Measurements from ENCODE around the gene ROR2. TPM values are rescaled to one million over a fixed set of nuclear protein-coding genes. Genes with fewer than 3 reads are reported as not detected.
A peak's percentile ranks its signal among the peaks of the same experiment; 100 is the strongest.

ROR2 gene
- total and polyA plus RNA-seq, 2 of the 8 experiments (the other 6 are each of a cell fraction or from before 2014, with no cell fraction given) = 2.7 to 4.3 TPM

DNA sequence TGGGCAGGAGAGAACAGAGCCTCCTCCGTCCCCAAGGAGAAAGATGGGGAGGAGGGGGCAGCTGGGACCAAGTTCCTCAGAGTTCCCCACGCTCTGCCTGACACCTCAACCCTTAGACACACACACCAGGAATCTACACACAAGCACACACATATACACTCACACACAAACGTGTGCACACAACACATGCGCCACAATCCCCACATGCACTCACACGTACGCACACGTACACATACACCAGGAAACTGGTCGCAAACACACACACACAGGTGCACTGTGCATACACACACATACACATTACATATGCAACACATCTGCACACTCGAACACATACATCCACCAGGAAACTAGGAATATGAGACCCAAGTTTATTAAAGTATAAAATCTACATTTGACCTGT, 50.4 kb downstream of the ROR2 start:
- 0 out of 2 replicates have a peak overlapping the region, but pooled peaks have one; percentile 20 for H2AK5ac ChIP-seq (ENCODE audit: low read depth, low read length)
- H3K4me2 ChIP-seq (ENCODE audit: insufficient read depth in 1 of 2, low read depth in 2 of 2, low read length in 2 of 2) = no peak overlapping the region
- no peaks in the 10 kb centered on the region; the same call in 1 of the 2 replicates for H3K79me1 ChIP-seq (ENCODE audit: low read depth, low read length)
- WGBS, 2 experiments (ENCODE audit: extremely low coverage in 1 of 2, insufficient coverage in 1 of 2, insufficient read length in 1 of 2, insufficient replicate concordance in 2 of 2, low coverage in 1 of 2, low lambda C conversion rate in 2 of 2, missing lambda C conversion rate in 1 of 2) = 90% methylated on average over 9 of the region's 9 CpGs; no CpG with 5 or more reads in 1 of the 2 experiments
- H3K14ac ChIP-seq (ENCODE audit: insufficient read length) = no peak overlapping the region
- DNase-seq (ENCODE audit: low read depth in 1 of 2, low spot score in 2 of 2) = no peak
- no peak for FAIRE-seq
- ChIA-PET CTCF (ENCODE audit: partially characterized antibody) (interaction anchor here (0.9 to 1.4 kb wide), 3 partner anchors 10 to 137 kb away, joined by 3 read pairs; no protein-coding TSS in a partner anchor), POLR2A (ENCODE audit: partially characterized antibody) (no interaction called here)
- H3K9ac ChIP-seq (replicated peaks in 1 of 4; ENCODE audit: extremely low read depth in 1 of 4, low read depth in 3 of 4, low read length in 3 of 4) = no peak overlapping the region
- H3K23me2 ChIP-seq (ENCODE audit: low read depth, low read length) = 0 out of 2 replicates have a peak, but pooled peaks cover 2% of the 10 kb centered on the region
- peaks cover 0 to 4% of the 10 kb centered on the region in 2 experiments for H4K20me1 ChIP-seq (replicated peaks in 1 of 2; ENCODE audit: control insufficient read depth in 1 of 2, insufficient read depth in 2 of 2, low read length in 2 of 2)
- no peaks in the 10 kb centered on the region; a peak in 1 of 8 replicates for H3K36me3 ChIP-seq (ENCODE audit: control insufficient read depth in 2 of 4, insufficient read depth in 4 of 4, low read length in 3 of 4)
- peak overlapping the region; percentile 62; the same call in 1 of the 2 replicates for H2BK5ac ChIP-seq (ENCODE audit: low read depth, low read length)
- no peak overlapping the region for H3K56ac ChIP-seq (replicated peaks; ENCODE audit: insufficient read length, low read depth, low read length)
- H4K91ac ChIP-seq (replicated peaks; ENCODE audit: insufficient read length, low read length) = peak overlapping the region; percentile 89
- no peaks in the 10 kb centered on the region for H3K9me3 ChIP-seq (ENCODE audit: insufficient read depth in 2 of 2, low read depth in 1 of 2, low read length in 1 of 2)
- H2BK20ac ChIP-seq (ENCODE audit: low read length) = no peak overlapping the region; the same call in 1 of the 2 replicates
- H3K27ac ChIP-seq (ENCODE audit: low read depth, low read length) = no peak overlapping the region
- H2BK15ac ChIP-seq (ENCODE audit: low read length) = peak overlapping the region; percentile 89; the same call in 1 of the 2 replicates
- no peak overlapping the region for H3K18ac ChIP-seq (ENCODE audit: extremely low read depth, low read length)
- H3K4me1 ChIP-seq (replicated peaks in 1 of 4; ENCODE audit: control insufficient read depth in 3 of 4, insufficient read depth in 4 of 4, low read length in 3 of 4) = peaks cover 0 to 14% (median 8%) of the 10 kb centered on the region in 4 experiments
- peak overlapping the region; percentile 93 for H3K4ac ChIP-seq (replicated peaks; ENCODE audit: insufficient read length, low read depth, low read length)
- H4K5ac ChIP-seq (ENCODE audit: insufficient read length, low read depth, low read length) = no peak overlapping the region
- H2AFZ ChIP-seq (ENCODE audit: low read length) = no peak overlapping the region
- peaks cover 0 to 2% (median 0%) of the 10 kb centered on the region in 4 experiments; a peak in 3 of 7 replicates for H3K27me3 ChIP-seq (replicated peaks in 1 of 4; ENCODE audit: control insufficient read depth in 3 of 4, extremely low read depth in 1 of 4, insufficient read depth in 3 of 4, low read length in 3 of 4)
- H3K23ac ChIP-seq (ENCODE audit: insufficient read length) = no peak overlapping the region
- no peak overlapping the region for H3K4me3 ChIP-seq (ENCODE audit: extremely low read depth in 1 of 4, insufficient read depth in 2 of 4, low read depth in 3 of 4, low read length in 4 of 4)
- no peaks in the 10 kb centered on the region for H3K79me2 ChIP-seq (ENCODE audit: control insufficient read depth in 1 of 2, insufficient read depth in 2 of 2, low read length in 2 of 2)
- H2BK120ac ChIP-seq (replicated peaks; ENCODE audit: low read depth, low read length) = no peak overlapping the region
- peak overlapping the region; percentile 78; the same call in 1 of the 2 replicates for H2BK12ac ChIP-seq (ENCODE audit: low read depth, low read length)
- H4K8ac ChIP-seq (ENCODE audit: extremely low read depth, insufficient read depth, low read length) = no peak overlapping the region; the same call in 1 of the 2 replicates
- TF ChIP-seq, protein P1, sequence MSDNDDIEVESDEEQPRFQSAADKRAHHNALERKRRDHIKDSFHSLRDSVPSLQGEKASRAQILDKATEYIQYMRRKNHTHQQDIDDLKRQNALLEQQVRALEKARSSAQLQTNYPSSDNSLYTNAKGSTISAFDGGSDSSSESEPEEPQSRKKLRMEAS (IDR thresholded peaks at IDR 0.05) = no peak
- no peak for TF ChIP-seq JUND (IDR thresholded peaks at IDR 0.05; ENCODE audit: low read length)

All from H1 (cell line).